Neuron (in vitro differentiated cells): ENCODE measurements around the gene HCFC1.

Experiments
- H2AFZ ChIP-seq: one replicate; pipeline ENCODE4 v1.6.1; 2013; ENCODE audit warnings: low read depth, mild to moderate bottlenecking, inconsistent platforms, low read length, moderate library complexity
- H3K27me3 ChIP-seq: one replicate; pipeline ENCODE4 v1.6.1; 2013; ENCODE audit warnings: low read length; ENCODE audit not compliant: insufficient read depth
- H3K36me3 ChIP-seq: one replicate; pipeline ENCODE4 v1.6.1; 2013; ENCODE audit warnings: low read length; ENCODE audit not compliant: insufficient read depth
- H3K4me1 ChIP-seq: one replicate; pipeline ENCODE4 v1.6.1; 2013; ENCODE audit warnings: low read length; ENCODE audit not compliant: insufficient read depth
- H3K4me3 ChIP-seq: 2 replicates; pipeline ENCODE4 v1.5.1; 2013; ENCODE audit warnings: mild to moderate bottlenecking, low read length, moderate library complexity
- H3K9me3 ChIP-seq: one replicate; pipeline ENCODE4 v1.6.1; 2013; ENCODE audit warnings: low read length

HCFC1 gene

DNA sequence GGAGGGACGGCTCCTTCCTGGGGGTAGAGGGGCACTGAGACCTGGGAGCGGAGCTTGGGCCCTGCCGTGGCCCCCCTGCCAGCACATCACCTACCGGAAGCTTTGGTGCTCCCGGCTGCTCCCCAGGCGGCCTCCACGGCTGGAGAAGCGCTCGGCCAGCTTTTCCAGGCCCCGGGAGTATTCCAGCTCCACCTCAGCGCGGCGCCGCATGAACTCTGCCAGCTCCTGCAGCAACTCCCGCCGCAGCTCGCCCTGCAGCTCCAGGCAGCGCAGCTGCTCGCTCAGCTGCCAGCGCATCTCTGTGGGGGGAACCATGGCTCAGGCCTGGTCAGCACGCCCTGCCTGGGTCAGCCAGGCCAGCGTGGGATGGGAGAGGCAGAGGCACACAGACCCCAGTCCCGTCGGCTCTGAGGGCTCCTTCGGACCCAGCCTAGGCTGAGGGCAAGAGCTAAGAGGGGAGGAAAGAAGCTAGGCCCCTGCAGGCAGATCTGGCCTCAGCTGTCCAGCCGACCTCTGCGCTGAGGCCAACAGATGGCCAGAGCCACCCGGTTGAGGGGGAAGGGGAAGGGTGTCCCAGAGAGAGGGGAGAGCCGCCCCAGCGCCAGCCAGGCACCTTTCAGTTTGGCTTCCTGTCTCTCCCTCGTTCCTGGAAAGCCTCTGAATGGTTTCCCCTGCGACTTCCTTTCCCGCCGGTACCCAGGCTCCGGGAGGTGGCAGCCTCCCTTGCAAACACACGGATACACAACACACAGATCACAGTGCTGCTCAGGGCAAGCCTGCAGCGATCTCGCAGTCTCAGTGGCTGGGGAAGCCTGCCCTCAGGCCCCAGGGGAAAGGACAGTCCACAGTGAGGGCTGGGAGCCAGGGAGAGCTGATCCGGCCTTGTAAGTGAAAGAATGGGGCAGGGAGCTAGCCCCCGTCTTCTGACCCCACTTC lies 49.8 kb downstream of the HCFC1 start:
- Histone ChIP-seq H3K4me1 (peaks cover 13% of the 10 kb centered on the region), H3K4me3 (no peak overlapping the region), H3K27me3 (peaks cover 15% of the 10 kb centered on the region)

DNA sequence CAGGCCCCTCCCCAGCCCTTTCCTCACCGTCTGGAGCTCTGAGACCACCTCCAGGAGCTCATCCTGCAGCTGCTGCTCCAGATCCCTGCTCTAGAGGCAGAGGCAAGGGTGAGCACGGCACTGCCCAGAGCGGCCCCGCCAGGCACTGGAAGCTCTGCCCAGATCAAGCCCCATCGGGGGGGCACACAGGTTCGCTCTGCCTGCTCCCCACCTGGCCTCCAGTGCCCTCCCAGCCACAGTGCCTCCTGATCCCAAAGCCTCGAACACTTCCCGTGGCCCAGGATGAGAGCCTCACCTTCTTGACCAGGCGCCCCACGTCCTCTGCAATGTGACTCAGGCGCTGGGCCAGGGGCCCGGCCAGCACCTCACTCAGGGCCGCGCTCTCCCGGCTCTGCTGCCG lies 50.5 kb downstream of the HCFC1 start:
- H3K4me1 ChIP-seq = peaks cover 10% of the 10 kb centered on the region
- peaks cover 17% of the 10 kb centered on the region for H3K27me3 ChIP-seq
- no peaks in the 10 kb centered on the region for H3K36me3 ChIP-seq
- H2AFZ ChIP-seq = no peak overlapping the region
- no peaks in the 10 kb centered on the region for H3K9me3 ChIP-seq
- H3K4me3 ChIP-seq = no peak overlapping the region

More for the DNA sequence above, 49.8 kb downstream of the HCFC1 start:
- H3K36me3 ChIP-seq = no peaks in the 10 kb centered on the region
- H2AFZ ChIP-seq = no peak overlapping the region
- no peaks in the 10 kb centered on the region for H3K9me3 ChIP-seq

DNA sequence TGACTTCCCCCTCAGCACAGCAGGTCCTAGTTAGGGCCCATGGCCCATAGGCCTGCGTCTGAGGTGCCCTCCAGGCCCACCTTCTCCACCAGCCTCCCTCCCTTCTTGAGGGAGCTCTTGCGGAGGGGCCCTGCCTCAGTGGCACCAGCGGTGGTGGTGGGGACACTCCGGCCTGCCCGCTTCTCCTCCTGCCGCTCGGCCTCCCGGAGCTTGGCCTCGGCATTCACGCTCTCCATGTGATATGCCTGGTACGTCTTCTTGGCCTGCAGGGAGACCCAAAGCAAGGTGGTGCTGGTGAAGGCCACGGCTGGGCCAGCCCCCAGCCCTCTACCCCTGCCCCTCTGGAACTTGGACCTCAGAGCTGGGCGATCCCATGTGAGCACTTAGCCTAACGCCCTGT lies 51.1 kb downstream of the HCFC1 start:
- Histone ChIP-seq H3K4me3 (no peak overlapping the region), H3K27me3 (peaks cover 21% of the 10 kb centered on the region), H3K9me3 (no peaks in the 10 kb centered on the region), H3K4me1 (peaks cover 10% of the 10 kb centered on the region), H2AFZ (no peak overlapping the region), H3K36me3 (no peaks in the 10 kb centered on the region)

DNA sequence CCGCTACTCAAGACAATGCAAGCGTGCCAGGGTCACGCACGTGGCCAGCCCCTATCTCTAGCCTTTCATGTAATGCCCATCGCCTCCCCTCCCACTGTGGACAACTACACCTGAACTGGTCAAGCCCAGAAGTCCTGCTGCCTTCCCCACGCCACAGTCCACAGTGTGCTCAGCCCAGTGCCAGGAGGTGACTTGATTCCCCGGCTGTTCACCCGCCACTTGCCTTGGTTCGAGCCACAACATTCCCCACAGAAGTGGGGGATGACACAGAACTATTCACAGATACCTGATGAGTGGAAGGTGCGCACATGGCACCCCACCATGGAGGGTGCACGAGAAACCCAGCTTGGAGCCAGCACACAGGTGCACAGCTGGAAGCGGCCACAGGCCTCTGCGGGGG lies 52.3 kb downstream of the HCFC1 start:
- Histone ChIP-seq H3K4me3 (no peak overlapping the region), H3K36me3 (no peaks in the 10 kb centered on the region), H3K9me3 (no peaks in the 10 kb centered on the region), H2AFZ (no peak overlapping the region), H3K4me1 (peaks cover 10% of the 10 kb centered on the region), H3K27me3 (peaks cover 19% of the 10 kb centered on the region)

DNA sequence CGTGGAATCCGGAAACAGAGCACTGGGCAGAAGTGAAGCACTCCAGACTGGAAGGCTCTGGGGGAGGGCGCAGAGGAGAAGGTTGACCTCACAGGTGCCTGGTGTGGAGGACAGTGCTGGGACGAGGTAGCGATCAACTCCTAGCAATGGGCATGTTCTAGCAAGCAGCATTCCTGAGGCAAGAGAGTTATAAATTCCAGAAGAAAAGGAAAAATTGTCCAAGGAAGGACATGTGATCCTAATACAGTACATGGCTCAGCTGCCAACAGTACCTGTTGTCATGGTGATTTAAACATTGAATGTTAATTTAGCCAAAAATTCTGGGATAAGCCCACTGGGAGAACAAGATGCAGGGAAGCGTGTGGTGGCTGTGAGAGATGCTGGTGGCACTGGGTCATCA lies 53.7 kb downstream of the HCFC1 start:
- no peaks in the 10 kb centered on the region for H3K9me3 ChIP-seq
- H3K27me3 ChIP-seq = peaks cover 22% of the 10 kb centered on the region
- H2AFZ ChIP-seq = no peak overlapping the region
- H3K4me1 ChIP-seq = peaks cover 10% of the 10 kb centered on the region
- H3K4me3 ChIP-seq = no peak overlapping the region
- no peaks in the 10 kb centered on the region for H3K36me3 ChIP-seq

DNA sequence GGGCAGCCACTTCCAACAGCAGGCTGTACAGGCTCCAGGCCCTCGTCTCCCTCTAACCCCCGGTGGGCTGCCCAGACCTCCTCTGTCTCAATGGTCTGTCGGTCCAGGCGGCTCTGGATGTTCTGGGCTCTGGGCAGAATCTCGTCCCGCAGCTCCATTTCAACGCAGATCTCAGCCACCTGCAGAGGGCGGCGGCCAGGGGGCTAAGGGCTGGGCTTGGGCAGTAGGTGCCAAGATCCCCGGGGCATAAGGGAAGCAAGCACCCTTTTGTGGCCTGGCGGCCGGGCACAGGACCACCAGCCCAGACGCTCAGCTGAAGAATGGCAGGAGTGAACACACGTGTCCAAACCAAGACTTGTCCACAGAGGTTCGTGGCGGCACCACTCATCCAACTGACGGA lies 57.9 kb downstream of the HCFC1 start:
- H3K36me3 ChIP-seq = no peaks in the 10 kb centered on the region

DNA sequence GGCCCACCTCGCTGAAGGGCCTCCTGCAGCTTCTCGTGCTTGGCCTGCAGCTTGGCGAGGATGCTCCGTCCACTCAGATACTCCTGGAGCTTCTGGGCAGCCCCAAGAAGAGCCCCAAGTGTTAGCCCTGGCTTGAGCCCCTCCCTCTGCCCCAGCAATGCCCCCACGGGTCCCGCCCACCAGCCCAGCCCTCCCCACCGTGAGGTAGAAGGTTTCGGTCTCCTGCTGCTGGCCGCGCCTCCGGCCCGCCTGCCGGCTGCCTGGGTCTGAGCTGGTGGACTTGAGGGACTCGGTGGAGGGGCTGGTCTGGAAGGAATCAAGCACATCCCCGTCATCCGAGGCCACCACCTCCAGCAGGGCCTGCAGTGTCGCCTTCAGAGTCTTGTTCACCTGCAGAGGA lies 58.4 kb downstream of the HCFC1 start:
- H3K36me3 ChIP-seq = no peaks in the 10 kb centered on the region
- H3K4me3 ChIP-seq = no peak overlapping the region
- H3K27me3 ChIP-seq = peaks cover 12% of the 10 kb centered on the region
- no peaks in the 10 kb centered on the region for H3K9me3 ChIP-seq
- no peak overlapping the region for H2AFZ ChIP-seq
- no peaks in the 10 kb centered on the region for H3K4me1 ChIP-seq

More for the DNA sequence above, 57.9 kb downstream of the HCFC1 start:
- Histone ChIP-seq H3K9me3 (no peaks in the 10 kb centered on the region), H3K4me1 (no peaks in the 10 kb centered on the region), H3K4me3 (no peak overlapping the region), H2AFZ (no peak overlapping the region), H3K27me3 (peaks cover 12% of the 10 kb centered on the region)

DNA sequence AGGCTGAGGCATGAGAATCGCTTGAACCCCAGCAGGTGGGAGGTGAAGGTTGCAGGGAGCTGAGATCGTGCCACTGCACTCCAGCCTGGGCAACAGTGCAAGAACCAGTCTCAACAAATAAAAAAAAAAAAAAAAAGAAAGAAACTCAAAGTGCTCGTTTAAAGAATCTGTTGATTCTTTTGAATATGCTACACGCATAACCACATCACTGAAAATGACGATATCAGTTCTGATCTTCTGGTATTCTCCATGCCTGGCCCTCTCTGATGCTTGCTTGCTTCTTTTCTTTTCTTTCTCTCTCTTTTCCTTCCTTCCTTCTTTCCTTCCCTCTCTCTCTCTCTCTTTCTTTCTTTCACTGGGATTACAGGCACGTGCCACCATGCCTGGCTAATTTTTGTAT lies 59.8 kb downstream of the HCFC1 start:
- Histone ChIP-seq H3K4me3 (no peak overlapping the region), H3K27me3 (peaks cover 22% of the 10 kb centered on the region), H2AFZ (no peak overlapping the region), H3K9me3 (no peaks in the 10 kb centered on the region), H3K4me1 (no peaks in the 10 kb centered on the region), H3K36me3 (no peaks in the 10 kb centered on the region)

DNA sequence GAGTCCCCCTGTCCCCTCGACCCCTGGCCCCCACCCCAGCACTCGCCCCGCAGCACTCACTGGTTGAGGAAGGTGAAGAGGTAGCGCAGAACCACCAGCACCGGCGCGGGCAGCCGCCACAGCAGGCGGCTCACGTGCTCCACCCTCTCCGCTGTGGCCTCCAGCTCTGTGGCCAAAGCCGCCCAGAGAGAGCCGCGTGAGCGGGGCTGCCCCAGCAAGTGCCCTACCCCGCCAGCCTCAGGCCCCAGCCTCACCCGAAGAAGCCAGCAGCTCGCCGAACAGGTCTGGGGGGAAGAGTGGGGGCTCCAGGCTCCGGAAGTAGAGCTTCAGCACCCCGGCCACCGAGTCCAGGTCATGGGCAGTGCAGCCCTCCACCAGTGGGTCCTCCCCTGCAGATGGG lies 61.2 kb downstream of the HCFC1 start:
- Histone ChIP-seq H3K4me3 (no peak overlapping the region), H2AFZ (no peak overlapping the region), H3K9me3 (no peaks in the 10 kb centered on the region), H3K27me3 (peaks cover 20% of the 10 kb centered on the region), H3K4me1 (no peaks in the 10 kb centered on the region), H3K36me3 (no peaks in the 10 kb centered on the region)

DNA sequence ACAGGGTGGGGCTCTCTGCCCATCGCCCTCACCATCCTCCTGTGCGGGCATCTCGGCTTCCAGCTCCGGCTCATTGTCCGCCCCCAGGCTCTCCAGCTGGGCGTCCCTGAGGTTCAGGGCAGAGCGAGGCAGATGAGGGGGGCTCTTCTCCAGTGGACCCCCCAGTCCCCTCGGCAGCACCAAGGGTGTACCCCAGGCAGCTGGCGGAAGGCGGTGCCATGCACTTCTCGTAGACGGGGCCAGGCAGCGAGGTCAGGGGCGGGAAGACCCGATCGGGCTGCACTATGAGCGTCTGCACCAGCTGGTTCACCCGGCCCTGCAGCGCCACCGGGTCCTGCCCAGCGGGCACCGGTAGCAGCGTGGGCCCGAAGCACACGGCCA lies 61.6 kb downstream of the HCFC1 start:
- Histone ChIP-seq H3K4me1 (no peaks in the 10 kb centered on the region), H3K36me3 (no peaks in the 10 kb centered on the region), H3K27me3 (peaks cover 20% of the 10 kb centered on the region), H2AFZ (no peak overlapping the region), H3K9me3 (no peaks in the 10 kb centered on the region), H3K4me3 (no peak overlapping the region)

DNA sequence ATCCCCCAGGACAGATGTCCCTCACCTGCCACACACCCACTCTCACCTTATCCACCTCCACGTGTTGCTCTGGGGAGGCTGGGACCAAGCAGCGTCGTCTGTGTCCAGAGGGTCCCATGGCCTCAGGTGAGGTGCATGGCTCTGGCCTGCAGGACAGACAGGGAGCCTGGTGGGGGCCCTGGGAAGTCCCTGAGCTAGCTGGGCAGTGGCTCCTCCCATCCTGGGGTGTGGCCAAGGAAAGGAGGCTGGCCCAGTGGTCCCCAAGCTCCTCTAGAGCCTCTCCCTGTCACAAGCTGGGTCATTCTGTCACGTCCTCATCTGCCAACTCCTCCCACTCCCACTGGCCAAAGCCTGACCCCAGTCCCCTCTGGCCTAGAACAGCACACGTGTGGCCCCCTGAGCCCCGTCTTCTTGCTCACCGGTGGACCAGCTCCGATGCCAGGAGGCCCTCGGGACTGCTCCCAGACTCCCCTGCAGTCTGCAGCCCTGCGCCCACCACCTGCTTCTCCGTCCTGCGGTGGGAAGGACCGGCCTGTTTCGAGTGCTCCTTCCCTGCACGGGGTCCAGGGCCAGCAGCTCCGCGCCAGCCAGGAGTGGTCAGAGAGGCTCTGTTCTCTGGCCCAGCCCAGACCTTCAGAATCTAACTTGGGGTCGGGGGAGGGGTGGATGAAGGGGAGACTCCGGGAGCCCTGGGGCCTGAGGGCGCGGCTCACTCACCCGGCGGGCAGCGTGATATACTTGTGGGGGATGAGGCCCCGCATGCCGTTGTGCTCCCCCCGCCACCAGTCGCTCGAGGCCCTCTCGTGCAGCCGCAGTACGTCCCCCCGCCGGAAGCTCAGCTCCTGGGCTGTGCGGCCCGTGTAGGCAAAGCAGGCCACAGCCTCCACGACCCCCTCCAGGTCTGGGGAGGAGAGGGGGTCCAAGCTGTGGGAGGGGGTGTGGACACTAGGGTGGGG lies 62.3 kb downstream of the HCFC1 start:
- Histone ChIP-seq H3K9me3 (no peaks in the 10 kb centered on the region), H3K4me3 (no peak overlapping the region), H2AFZ (no peak overlapping the region)

DNA sequence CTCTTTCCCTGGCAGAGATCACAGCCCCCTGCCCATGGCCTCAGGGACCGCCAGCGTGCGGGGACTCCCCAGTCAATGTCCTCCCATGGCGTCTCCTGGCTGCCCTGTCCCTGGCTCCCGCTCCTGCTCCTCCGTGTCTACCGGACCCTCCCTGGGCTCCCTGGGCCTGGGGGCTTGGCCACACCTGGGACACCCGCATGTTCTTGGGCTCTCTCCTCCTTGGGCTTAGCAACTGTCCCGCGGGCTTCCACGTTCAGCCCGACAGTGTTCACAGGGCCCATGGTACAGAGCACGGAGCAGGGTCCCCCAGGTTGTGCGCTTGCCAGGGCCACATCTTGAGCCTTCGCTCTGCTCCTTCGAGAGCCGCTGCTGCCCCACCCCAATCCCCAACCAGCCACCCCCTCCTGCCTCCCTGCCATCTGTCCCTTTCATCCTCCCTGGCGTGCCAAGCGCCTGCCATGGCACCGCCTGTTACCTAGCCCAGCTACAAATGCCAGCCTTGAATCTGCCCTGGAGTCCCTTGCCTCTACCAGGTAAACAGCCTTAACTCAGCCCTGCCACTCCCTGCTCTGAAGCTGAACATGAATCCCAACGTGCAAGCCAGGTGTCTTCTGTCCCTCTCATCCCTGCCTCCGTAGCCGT lies 63.3 kb downstream of the HCFC1 start:
- Histone ChIP-seq H3K36me3 (no peaks in the 10 kb centered on the region), H2AFZ (no peak overlapping the region), H3K4me3 (no peak overlapping the region), H3K27me3 (peaks cover 19% of the 10 kb centered on the region), H3K4me1 (no peaks in the 10 kb centered on the region), H3K9me3 (no peaks in the 10 kb centered on the region)

More for the DNA sequence above, 62.3 kb downstream of the HCFC1 start:
- Histone ChIP-seq H3K36me3 (no peaks in the 10 kb centered on the region), H3K4me1 (no peaks in the 10 kb centered on the region), H3K27me3 (peaks cover 20% of the 10 kb centered on the region)

DNA sequence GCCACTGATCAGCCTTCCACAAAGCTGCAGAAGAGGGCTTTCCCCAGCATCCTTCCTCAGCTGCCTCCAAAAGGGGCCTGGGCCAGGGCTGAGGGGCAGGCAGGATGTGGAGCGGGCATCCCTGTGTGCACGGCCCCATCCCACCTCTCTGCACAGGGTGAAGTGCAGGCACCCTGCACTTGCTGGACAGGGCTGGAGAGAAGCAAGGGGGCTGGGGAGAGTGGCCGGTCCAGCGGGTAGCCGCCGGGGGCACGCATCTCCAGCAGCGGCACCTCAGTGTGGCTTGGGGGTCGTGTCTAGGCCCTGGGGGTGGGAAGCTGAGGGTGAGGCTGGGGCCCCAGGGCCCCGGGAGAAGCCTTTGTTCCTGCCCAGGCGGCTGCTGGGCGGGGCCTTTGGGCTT lies 64.2 kb downstream of the HCFC1 start:
- H2AFZ ChIP-seq = no peak overlapping the region
- peaks cover 28% of the 10 kb centered on the region for H3K27me3 ChIP-seq
- no peaks in the 10 kb centered on the region for H3K9me3 ChIP-seq
- no peaks in the 10 kb centered on the region for H3K36me3 ChIP-seq
- H3K4me1 ChIP-seq = no peaks in the 10 kb centered on the region
- no peak overlapping the region for H3K4me3 ChIP-seq
